ENCODE measurements around the gene MUCL1.

Gene MUCL1

GRCh38 chr12:54865683-54866324, 11.5 kb downstream of the MUCL1 start:
- H3K4me3 ChIP-seq (ENCODE audit: low read length in 2 of 2) = no peak overlapping the region
- no peak overlapping the region for H2BK5ac ChIP-seq (ENCODE audit: low read length)
- H3K27ac ChIP-seq (replicated peaks; ENCODE audit: low read length) = no peak overlapping the region
- no peak overlapping the region for H2BK15ac ChIP-seq (ENCODE audit: low read length)
- H3K4ac ChIP-seq (ENCODE audit: low read length) = no peak overlapping the region
- H4K8ac ChIP-seq (ENCODE audit: low read depth, low read length) = no peak overlapping the region
- no peak overlapping the region for H3K14ac ChIP-seq (ENCODE audit: low read length)
- no peaks in the 10 kb centered on the region for H3K79me1 ChIP-seq (ENCODE audit: low read depth, low read length)
- H2BK120ac ChIP-seq (ENCODE audit: low read depth, low read length) = no peak overlapping the region
- no CpG with 5 or more reads among the region's 4 CpGs for WGBS, 2 donors (ENCODE audit: extremely low coverage in 2 of 2, insufficient read length in 2 of 2, insufficient replicate concordance in 1 of 2)
- no peak overlapping the region for H4K91ac ChIP-seq (ENCODE audit: low read depth, low read length, poor library complexity)
- H3K4me2 ChIP-seq (ENCODE audit: insufficient read depth, low read length, poor library complexity, severe bottlenecking) = no peak overlapping the region
- H3K23ac ChIP-seq (ENCODE audit: low read depth, low read length, poor library complexity) = no peak overlapping the region
- no peak overlapping the region for H2AFZ ChIP-seq (ENCODE audit: low read length)
- no peaks in the 10 kb centered on the region for H3K4me1 ChIP-seq (ENCODE audit: control insufficient read depth in 2 of 2, insufficient read depth in 1 of 2, low read depth in 1 of 2, low read length in 2 of 2)
- no peak overlapping the region for H3K9ac ChIP-seq (ENCODE audit: low read depth, low read length, poor library complexity)
- H3K18ac ChIP-seq (ENCODE audit: low read length) = no peak overlapping the region
- DNase-seq (ENCODE audit: low spot score) = no peak
- no peaks in the 10 kb centered on the region for H3K9me3 ChIP-seq (replicated peaks in 1 of 2; ENCODE audit: control insufficient read depth in 2 of 2, insufficient read depth in 1 of 2, low read depth in 1 of 2, low read length in 2 of 2)
- no peaks in the 10 kb centered on the region for H3K27me3 ChIP-seq (ENCODE audit: control insufficient read depth in 3 of 3, insufficient read depth in 3 of 3, low read depth in 1 of 3, low read length in 3 of 3)
- no peaks in the 10 kb centered on the region for H3K36me3 ChIP-seq (replicated peaks in 1 of 2; ENCODE audit: control insufficient read depth in 2 of 2, insufficient read depth in 2 of 2, low read length in 2 of 2)
- no peak overlapping the region for H2BK12ac ChIP-seq (ENCODE audit: low read length)
- H2AK5ac ChIP-seq (ENCODE audit: low read depth, low read length) = no peak overlapping the region

- DNase-seq (ENCODE audit: low spot score) = no peak
- no peak overlapping the region for H3K23ac ChIP-seq (ENCODE audit: low read depth, low read length, poor library complexity)
- no peaks in the 10 kb centered on the region for H3K27me3 ChIP-seq (ENCODE audit: control insufficient read depth in 3 of 3, insufficient read depth in 3 of 3, low read depth in 1 of 3, low read length in 3 of 3)
- H3K4me2 ChIP-seq (ENCODE audit: insufficient read depth, low read length, poor library complexity, severe bottlenecking) = no peak overlapping the region
- H2AFZ ChIP-seq (ENCODE audit: low read length) = no peak overlapping the region
- H2BK5ac ChIP-seq (ENCODE audit: low read length) = no peak overlapping the region
- H3K4me1 ChIP-seq (ENCODE audit: control insufficient read depth in 2 of 2, insufficient read depth in 1 of 2, low read depth in 1 of 2, low read length in 2 of 2) = no peaks in the 10 kb centered on the region
- no peak overlapping the region for H3K4me3 ChIP-seq (ENCODE audit: low read length in 2 of 2)
- no peak overlapping the region for H4K8ac ChIP-seq (ENCODE audit: low read depth, low read length)
- no peak overlapping the region for H2AK5ac ChIP-seq (ENCODE audit: low read depth, low read length)
- H2BK120ac ChIP-seq (ENCODE audit: low read depth, low read length) = no peak overlapping the region
- no peak overlapping the region for H3K4ac ChIP-seq (ENCODE audit: low read length)
- no peak overlapping the region for H2BK12ac ChIP-seq (ENCODE audit: low read length)
- H4K91ac ChIP-seq (ENCODE audit: low read depth, low read length, poor library complexity) = no peak overlapping the region
- no peak overlapping the region for H3K18ac ChIP-seq (ENCODE audit: low read length)
- H3K9ac ChIP-seq (ENCODE audit: low read depth, low read length, poor library complexity) = no peak overlapping the region
- no peaks in the 10 kb centered on the region for H3K79me1 ChIP-seq (ENCODE audit: low read depth, low read length)
- no peaks in the 10 kb centered on the region for H3K9me3 ChIP-seq (replicated peaks in 1 of 2; ENCODE audit: control insufficient read depth in 2 of 2, insufficient read depth in 1 of 2, low read depth in 1 of 2, low read length in 2 of 2)
- no peak overlapping the region for H3K27ac ChIP-seq (replicated peaks; ENCODE audit: low read length)
- H3K36me3 ChIP-seq (replicated peaks in 1 of 2; ENCODE audit: control insufficient read depth in 2 of 2, insufficient read depth in 2 of 2, low read length in 2 of 2) = no peaks in the 10 kb centered on the region
- WGBS, 2 donors (ENCODE audit: extremely low coverage in 2 of 2, insufficient read length in 2 of 2, insufficient replicate concordance in 1 of 2) = no CpG with 5 or more reads among the region's 2 CpGs
- no peak overlapping the region for H2BK15ac ChIP-seq (ENCODE audit: low read length)
- no peak overlapping the region for H3K14ac ChIP-seq (ENCODE audit: low read length)
Measured at GRCh38 chr12:54868690-54869089, 14.4 kb downstream of the MUCL1 start.

- WGBS, 2 donors (ENCODE audit: extremely low coverage in 2 of 2, insufficient read length in 2 of 2, insufficient replicate concordance in 1 of 2) = no CpG with 5 or more reads among the region's 1 CpG
- Histone ChIP-seq H3K4me3 (ENCODE audit: low read length in 2 of 2) (no peak overlapping the region), H3K14ac (ENCODE audit: low read length) (no peak overlapping the region), H3K4ac (ENCODE audit: low read length) (no peak overlapping the region), H3K23ac (ENCODE audit: low read depth, low read length, poor library complexity) (no peak overlapping the region), H3K4me1 (ENCODE audit: control insufficient read depth in 2 of 2, insufficient read depth in 1 of 2, low read depth in 1 of 2, low read length in 2 of 2) (no peaks in the 10 kb centered on the region), H3K79me1 (ENCODE audit: low read depth, low read length) (no peaks in the 10 kb centered on the region), H2AK5ac (ENCODE audit: low read depth, low read length) (no peak overlapping the region), H2BK5ac (ENCODE audit: low read length) (no peak overlapping the region), H2BK120ac (ENCODE audit: low read depth, low read length) (no peak overlapping the region), H2BK12ac (ENCODE audit: low read length) (no peak overlapping the region), H2AFZ (ENCODE audit: low read length) (no peak overlapping the region), H3K27me3 (ENCODE audit: control insufficient read depth in 3 of 3, insufficient read depth in 3 of 3, low read depth in 1 of 3, low read length in 3 of 3) (no peaks in the 10 kb centered on the region), H3K36me3 (replicated peaks in 1 of 2; ENCODE audit: control insufficient read depth in 2 of 2, insufficient read depth in 2 of 2, low read length in 2 of 2) (no peaks in the 10 kb centered on the region), H4K91ac (ENCODE audit: low read depth, low read length, poor library complexity) (no peak overlapping the region), H3K9ac (ENCODE audit: low read depth, low read length, poor library complexity) (no peak overlapping the region), H3K9me3 (replicated peaks in 1 of 2; ENCODE audit: control insufficient read depth in 2 of 2, insufficient read depth in 1 of 2, low read depth in 1 of 2, low read length in 2 of 2) (no peaks in the 10 kb centered on the region), H3K27ac (replicated peaks; ENCODE audit: low read length) (no peak overlapping the region), H3K18ac (ENCODE audit: low read length) (no peak overlapping the region), H2BK15ac (ENCODE audit: low read length) (no peak overlapping the region), H3K4me2 (ENCODE audit: insufficient read depth, low read length, poor library complexity, severe bottlenecking) (no peak overlapping the region), H4K8ac (ENCODE audit: low read depth, low read length) (no peak overlapping the region)
- DNase-seq (ENCODE audit: low spot score) = no peak
Measured at GRCh38 chr12:54870048-54870447, 15.7 kb downstream of the MUCL1 start.

GRCh38 chr12:54870617-54871016, 16.3 kb downstream of the MUCL1 start:
- no peaks in the 10 kb centered on the region for H3K36me3 ChIP-seq (replicated peaks in 1 of 2; ENCODE audit: control insufficient read depth in 2 of 2, insufficient read depth in 2 of 2, low read length in 2 of 2)

More at GRCh38 chr12:54870617-54871016, 16.3 kb downstream of the MUCL1 start:
- Histone ChIP-seq H3K23ac (ENCODE audit: low read depth, low read length, poor library complexity) (no peak overlapping the region), H3K27me3 (ENCODE audit: control insufficient read depth in 3 of 3, insufficient read depth in 3 of 3, low read depth in 1 of 3, low read length in 3 of 3) (no peaks in the 10 kb centered on the region), H3K18ac (ENCODE audit: low read length) (no peak overlapping the region), H3K4me2 (ENCODE audit: insufficient read depth, low read length, poor library complexity, severe bottlenecking) (no peak overlapping the region), H3K4me3 (ENCODE audit: low read length in 2 of 2) (no peak overlapping the region), H2AFZ (ENCODE audit: low read length) (no peak overlapping the region), H3K4me1 (ENCODE audit: control insufficient read depth in 2 of 2, insufficient read depth in 1 of 2, low read depth in 1 of 2, low read length in 2 of 2) (no peaks in the 10 kb centered on the region), H2BK15ac (ENCODE audit: low read length) (no peak overlapping the region), H2AK5ac (ENCODE audit: low read depth, low read length) (no peak overlapping the region), H4K91ac (ENCODE audit: low read depth, low read length, poor library complexity) (no peak overlapping the region), H2BK5ac (ENCODE audit: low read length) (no peak overlapping the region), H3K9ac (ENCODE audit: low read depth, low read length, poor library complexity) (no peak overlapping the region), H3K9me3 (replicated peaks in 1 of 2; ENCODE audit: control insufficient read depth in 2 of 2, insufficient read depth in 1 of 2, low read depth in 1 of 2, low read length in 2 of 2) (no peaks in the 10 kb centered on the region), H4K8ac (ENCODE audit: low read depth, low read length) (no peak overlapping the region), H3K14ac (ENCODE audit: low read length) (no peak overlapping the region), H2BK12ac (ENCODE audit: low read length) (no peak overlapping the region), H3K79me1 (ENCODE audit: low read depth, low read length) (no peaks in the 10 kb centered on the region), H2BK120ac (ENCODE audit: low read depth, low read length) (no peak overlapping the region), H3K4ac (ENCODE audit: low read length) (no peak overlapping the region), H3K27ac (replicated peaks; ENCODE audit: low read length) (no peak overlapping the region)
- no CpG with 5 or more reads among the region's 5 CpGs for WGBS, 2 donors (ENCODE audit: extremely low coverage in 2 of 2, insufficient read length in 2 of 2, insufficient replicate concordance in 1 of 2)
- DNase-seq (ENCODE audit: low spot score) = no peak
